CD14-positive monocyte (primary cell): ENCODE data around the gene FAM149B1. TPM values are rescaled to one million over a fixed set of nuclear protein-coding genes. Genes with fewer than 3 reads are reported as not detected.

ENCODE experiments used
- DNase-seq, 3 donors: peaks; one replicate each; pipeline ENCODE4 v3.0.0-alpha.2; 2011 to 2022
- H2AFZ ChIP-seq: 2 replicates; pipeline ENCODE4 v1.6.0; 2012; ENCODE audit warnings: mild to moderate bottlenecking, low read depth, low read length, inconsistent platforms; ENCODE audit not compliant: insufficient read depth, poor library complexity, severe bottlenecking
- H3K27ac ChIP-seq, 2 donors: 1 replicate in 1 of 2; 2 replicates in 1 of 2; pipeline ENCODE4 v1.5.1; 2012 to 2013; ENCODE audit warnings: low read length in 2 of 2, control low read depth in 1 of 2, inconsistent platforms in 1 of 2, low read depth in 1 of 2, mild to moderate bottlenecking in 1 of 2
- H3K27me3 ChIP-seq, 2 donors: one replicate each; pipeline versions ENCODE4 v1.6.0 to v1.6.1; 2011 to 2013; ENCODE audit warnings: low read length in 2 of 2; ENCODE audit not compliant: control insufficient read depth in 2 of 2, insufficient read depth in 2 of 2
- H3K36me3 ChIP-seq, 2 donors: replicated peaks in 1 of 2; 1 replicate in 1 of 2; 2 replicates in 1 of 2; pipeline versions ENCODE4 v1.5.1 to v1.6.1; 2012 to 2013; ENCODE audit warnings: low read length in 2 of 2, control low read depth in 1 of 2, inconsistent platforms in 1 of 2, mild to moderate bottlenecking in 1 of 2; ENCODE audit not compliant: insufficient read depth in 2 of 2, control insufficient read depth in 1 of 2
- H3K4me1 ChIP-seq, 2 donors: 1 replicate in 1 of 2; 2 replicates in 1 of 2; pipeline versions ENCODE4 v1.5.1 to v1.6.1; 2012 to 2013; ENCODE audit warnings: low read length in 2 of 2, control low read depth in 1 of 2, inconsistent platforms in 1 of 2, mild to moderate bottlenecking in 1 of 2, moderate library complexity in 1 of 2; ENCODE audit not compliant: insufficient read depth in 2 of 2, control insufficient read depth in 1 of 2
- H3K4me2 ChIP-seq: replicated peaks from 2 replicates; pipeline ENCODE3; 2012; ENCODE audit warnings: low read length, moderate library complexity, mild to moderate bottlenecking; ENCODE audit not compliant: poor library complexity, severe bottlenecking; ENCODE audit errors: extremely low read depth
- H3K4me3 ChIP-seq, 3 experiments: fragments of 200-600 bp in 1 of 3; sonication (generic) in 1 of 3; replicated peaks in 1 of 3; 1 replicate in 2 of 3; 2 replicates in 1 of 3; pipeline ENCODE4 v1.5.1; 2011 to 2013; ENCODE audit warnings: low read length in 3 of 3, mild to moderate bottlenecking in 3 of 3, control low read depth in 2 of 3, low read depth in 2 of 3, inconsistent platforms in 1 of 3, moderate library complexity in 1 of 3
- H3K79me2 ChIP-seq: 2 replicates; pipeline ENCODE4 v1.6.0; 2012; ENCODE audit warnings: mild to moderate bottlenecking, control low read depth, inconsistent platforms, low read length, moderate library complexity; ENCODE audit not compliant: insufficient read depth
- H3K9ac ChIP-seq: 2 replicates; pipeline ENCODE4 v1.6.0; 2017; ENCODE audit warnings: low read length, mild to moderate bottlenecking; ENCODE audit not compliant: insufficient read depth, poor library complexity, severe bottlenecking
- H3K9me3 ChIP-seq, 2 donors: replicated peaks in 1 of 2; 1 replicate in 1 of 2; 2 replicates in 1 of 2; pipeline versions ENCODE4 v1.5.1 to v1.6.1; 2012 to 2013; ENCODE audit warnings: low read length in 2 of 2, control low read depth in 1 of 2; ENCODE audit not compliant: control insufficient read depth in 1 of 2, insufficient read depth in 1 of 2
- H4K20me1 ChIP-seq: 2 replicates; pipeline ENCODE4 v1.6.0; 2012; ENCODE audit warnings: mild to moderate bottlenecking, low read length, control low read depth, moderate library complexity; ENCODE audit not compliant: insufficient read depth
- H3K27ac Mint-ChIP-seq, 7 donors: one replicate each; pipeline ENCODE4 v1.8.0; 2020; ENCODE audit warnings: mild to moderate bottlenecking in 7 of 7, mixed read lengths in 7 of 7, moderate library complexity in 6 of 7, inconsistent platforms in 2 of 7
- H3K27me3 Mint-ChIP-seq, 3 donors: one replicate each; pipeline ENCODE4 v1.8.0; 2021 to 2022; ENCODE audit warnings: low read depth in 3 of 3, mild to moderate bottlenecking in 3 of 3, mixed read lengths in 3 of 3, moderate library complexity in 3 of 3, inconsistent platforms in 1 of 3
- H3K36me3 Mint-ChIP-seq, 2 donors: one replicate each; pipeline ENCODE4 v1.8.0; 2020; ENCODE audit warnings: mixed read lengths in 2 of 2, inconsistent platforms in 1 of 2, mild to moderate bottlenecking in 1 of 2
- H3K4me1 Mint-ChIP-seq: one replicate; pipeline ENCODE4 v1.8.0; 2020; ENCODE audit warnings: mild to moderate bottlenecking, mixed read lengths
- H3K4me3 Mint-ChIP-seq, 2 donors: one replicate each; pipeline ENCODE4 v1.8.0; 2020; ENCODE audit warnings: mild to moderate bottlenecking in 2 of 2, mixed read lengths in 2 of 2, moderate library complexity in 1 of 2
- H3K9me3 Mint-ChIP-seq, 7 donors: one replicate each; pipeline ENCODE4 v1.8.0; 2020 to 2022; ENCODE audit warnings: mixed read lengths in 7 of 7, mild to moderate bottlenecking in 6 of 7, moderate library complexity in 6 of 7, inconsistent platforms in 2 of 7
- WGBS: methylation state at CpG from one replicate; pipeline ENCODE4 v1.1.5; 2013; ENCODE audit warnings: missing lambda C conversion rate; ENCODE audit not compliant: insufficient coverage; 5-methylcytosine and 5-hydroxymethylcytosine counted together
- intact Hi-C, 2 donors: fragments of 100-400 bp; cut with micrococcal nuclease; formaldehyde crosslinking; loops; one replicate each; pipeline versions ENCODE4 v1.15.0 to v1.15.1; 2023
- polyA plus RNA-seq, 3 donors: library from polyadenylated mRNA; depleted of rRNA in 1 of 3; unstranded in 2 of 3; stranded (reverse) in 1 of 3; fragments of 300-500 nt in 2 of 3; fragments of >200 nt in 1 of 3; fragmentation: Illumina TruSeq in 2 of 3; gene quantifications; 1 replicate in 2 of 3; 2 replicates in 1 of 3; pipeline ENCODE4 v1.2.3, GENCODE V29; 2012 to 2021
- TF ChIP-seq, protein P1 (sequence below): fragments of 200-600 bp; IDR thresholded peaks from one replicate; pipeline ENCODE4 v1.8.0; 2022; ENCODE audit warnings: antibody characterized with exemption, mild to moderate bottlenecking

FAM149B1 gene
- polyA plus RNA-seq, 3 donors: 2.6 to 19.3 (median 2.6) TPM

GRCh38 chr10:73247509-73248258, 79.8 kb downstream of the FAM149B1 start:
- H3K4me3 ChIP-seq: peak overlapping the region; percentile 69 to 92 (median 71)
- peak overlapping the region; percentile 81 to 94 (median 90) for H3K27ac Mint-ChIP-seq
- H3K27ac ChIP-seq: peak overlapping the region; percentile 51 to 83
- TF ChIP-seq, protein P1, sequence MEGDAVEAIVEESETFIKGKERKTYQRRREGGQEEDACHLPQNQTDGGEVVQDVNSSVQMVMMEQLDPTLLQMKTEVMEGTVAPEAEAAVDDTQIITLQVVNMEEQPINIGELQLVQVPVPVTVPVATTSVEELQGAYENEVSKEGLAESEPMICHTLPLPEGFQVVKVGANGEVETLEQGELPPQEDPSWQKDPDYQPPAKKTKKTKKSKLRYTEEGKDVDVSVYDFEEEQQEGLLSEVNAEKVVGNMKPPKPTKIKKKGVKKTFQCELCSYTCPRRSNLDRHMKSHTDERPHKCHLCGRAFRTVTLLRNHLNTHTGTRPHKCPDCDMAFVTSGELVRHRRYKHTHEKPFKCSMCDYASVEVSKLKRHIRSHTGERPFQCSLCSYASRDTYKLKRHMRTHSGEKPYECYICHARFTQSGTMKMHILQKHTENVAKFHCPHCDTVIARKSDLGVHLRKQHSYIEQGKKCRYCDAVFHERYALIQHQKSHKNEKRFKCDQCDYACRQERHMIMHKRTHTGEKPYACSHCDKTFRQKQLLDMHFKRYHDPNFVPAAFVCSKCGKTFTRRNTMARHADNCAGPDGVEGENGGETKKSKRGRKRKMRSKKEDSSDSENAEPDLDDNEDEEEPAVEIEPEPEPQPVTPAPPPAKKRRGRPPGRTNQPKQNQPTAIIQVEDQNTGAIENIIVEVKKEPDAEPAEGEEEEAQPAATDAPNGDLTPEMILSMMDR: no peak
- peak overlapping the region; percentile 98 for H2AFZ ChIP-seq
- no peaks in the 10 kb centered on the region for H4K20me1 ChIP-seq
- H3K9me3 ChIP-seq: no peaks in the 10 kb centered on the region
- no peak for DNase-seq
- peaks cover 24 to 37% of the 10 kb centered on the region in 2 donors for H3K36me3 Mint-ChIP-seq
- H3K4me3 Mint-ChIP-seq: peak overlapping the region; percentile 91 to 96
- peaks cover 79% of the 10 kb centered on the region for H3K79me2 ChIP-seq
- H3K27me3 Mint-ChIP-seq: peaks cover 0 to 2% (median 0%) of the 10 kb centered on the region in 3 donors
- H3K27me3 ChIP-seq: no peaks in the 10 kb centered on the region
- H3K9ac ChIP-seq: peak overlapping the region; percentile 69
- H3K4me2 ChIP-seq: peak overlapping the region; percentile 89
- H3K4me1 ChIP-seq: peaks cover 36 to 55% of the 10 kb centered on the region in 2 donors
- 100% methylated on average over 1 of the region's 4 CpGs for WGBS
- peaks cover 13 to 34% of the 10 kb centered on the region in 2 donors for H3K36me3 ChIP-seq
- intact Hi-C loops: loop anchor here (5.0 to 10.0 kb wide), 5 partner anchors 80 to 167 kb away; partner anchors contain the start of genes ANXA7 (in 2 of the 2), CFAP70 (in 1 of the 2), ECD (in 1 of the 2) and FAM149B1 (in 1 of the 2)
- H3K9me3 Mint-ChIP-seq: no peaks in the 10 kb centered on the region
- peaks cover 52% of the 10 kb centered on the region for H3K4me1 Mint-ChIP-seq

DNA sequence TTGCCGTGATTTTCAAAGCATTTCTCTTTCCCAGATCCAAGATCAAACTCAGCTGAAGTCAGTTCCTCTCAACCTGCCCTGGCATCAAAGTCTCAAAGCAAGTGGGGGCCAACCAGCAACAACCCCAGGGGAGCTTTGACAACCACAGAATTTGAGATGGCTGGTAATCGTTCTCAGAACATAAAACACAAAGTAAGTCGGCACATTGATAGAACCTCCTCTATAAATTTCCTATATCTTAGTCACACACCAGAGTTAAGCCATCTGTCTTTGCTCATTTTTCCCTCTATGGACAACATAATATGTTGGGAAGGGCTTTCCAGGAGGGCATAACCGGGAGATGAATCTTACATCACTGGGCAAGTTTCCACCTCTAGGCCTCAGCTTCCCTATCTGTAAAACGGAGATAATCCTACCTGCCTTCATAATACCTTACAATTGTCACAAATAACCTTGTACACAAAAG, 80.4 kb downstream of the FAM149B1 start:
- Mint-ChIP-seq H3K27ac (peak overlapping the region; percentile 25 to 94 (median 68)), H3K4me1 (peaks cover 56% of the 10 kb centered on the region), H3K9me3 (no peaks in the 10 kb centered on the region), H3K4me3 (no peak overlapping the region), H3K27me3 (peaks cover 0 to 2% (median 0%) of the 10 kb centered on the region in 3 donors), H3K36me3 (peaks cover 19 to 31% of the 10 kb centered on the region in 2 donors)
- Histone ChIP-seq H3K9ac (no peak overlapping the region), H3K4me2 (no peak overlapping the region), H4K20me1 (no peaks in the 10 kb centered on the region), H3K4me1 (peaks cover 41 to 59% of the 10 kb centered on the region in 2 donors), H3K79me2 (peaks cover 77% of the 10 kb centered on the region), H3K4me3 (no peak overlapping the region), H3K27me3 (no peaks in the 10 kb centered on the region), H3K9me3 (no peaks in the 10 kb centered on the region), H3K27ac (peak overlapping the region in 1 of 2 donors; percentile 83), H2AFZ (no peak overlapping the region), H3K36me3 (peaks cover 9 to 28% of the 10 kb centered on the region in 2 donors)
- no peak for DNase-seq
- WGBS: 66% methylated on average over 2 of the region's 5 CpGs
- TF ChIP-seq, protein P1: no peak
- intact Hi-C loops: loop anchor here (5.0 to 10.0 kb wide), 5 partner anchors 81 to 167 kb away; partner anchors contain the start of genes ANXA7 (in 2 of the 2), CFAP70 (in 1 of the 2), ECD (in 1 of the 2) and FAM149B1 (in 1 of the 2)
